Activated CD8-positive, alpha-beta memory T cell treated with anti-CD3 and anti-CD28 coated beads for 4 hours (primary cell): Measurements from ENCODE around the gene LSAMP.

Source experiments
- DNase-seq, 2 donors: peaks; one replicate each; pipeline ENCODE4 v3.0.0-alpha.2; 2020; ENCODE audit warnings: low read depth in 2 of 2

Gene LSAMP

DNA sequence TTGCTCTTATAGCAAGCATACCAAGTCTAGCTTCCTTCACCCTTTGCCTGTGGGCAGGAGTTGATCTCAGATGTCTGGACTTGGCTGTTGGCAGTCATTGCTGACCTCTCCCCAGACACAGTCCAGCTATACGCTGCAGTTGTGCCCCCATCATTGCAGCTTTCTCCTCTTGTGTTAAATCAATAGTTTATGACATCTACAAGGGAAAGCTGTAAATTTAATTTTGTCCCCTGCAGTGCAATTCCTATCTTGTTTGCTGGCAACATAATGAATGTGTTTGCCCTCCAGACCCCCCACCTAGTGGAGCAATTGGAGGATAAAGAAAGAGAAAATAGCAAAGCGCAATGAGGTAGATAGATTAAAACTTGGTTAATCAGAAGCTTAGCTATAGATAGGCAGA, 280.2 kb downstream of the LSAMP start:
- no peak for DNase-seq

DNA sequence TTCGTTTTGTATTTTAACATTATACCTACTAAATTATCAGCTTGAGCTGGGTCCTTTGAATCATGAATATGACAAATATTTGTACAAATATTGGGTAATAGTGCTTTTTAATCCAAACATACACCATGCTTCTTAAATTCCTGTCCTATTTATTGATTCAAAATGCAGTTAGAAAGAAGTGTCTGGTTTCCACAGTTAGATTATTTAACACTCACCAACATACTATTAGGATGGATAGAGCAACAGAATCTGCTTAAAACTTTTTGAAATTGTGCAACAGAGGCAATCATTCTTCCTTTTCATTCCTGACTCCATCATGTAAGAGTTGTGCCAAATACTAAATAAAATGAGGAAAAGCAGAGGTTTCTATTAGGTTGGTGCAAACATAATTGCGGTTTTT, 281.2 kb downstream of the LSAMP start:
- DNase-seq = no peak

DNA sequence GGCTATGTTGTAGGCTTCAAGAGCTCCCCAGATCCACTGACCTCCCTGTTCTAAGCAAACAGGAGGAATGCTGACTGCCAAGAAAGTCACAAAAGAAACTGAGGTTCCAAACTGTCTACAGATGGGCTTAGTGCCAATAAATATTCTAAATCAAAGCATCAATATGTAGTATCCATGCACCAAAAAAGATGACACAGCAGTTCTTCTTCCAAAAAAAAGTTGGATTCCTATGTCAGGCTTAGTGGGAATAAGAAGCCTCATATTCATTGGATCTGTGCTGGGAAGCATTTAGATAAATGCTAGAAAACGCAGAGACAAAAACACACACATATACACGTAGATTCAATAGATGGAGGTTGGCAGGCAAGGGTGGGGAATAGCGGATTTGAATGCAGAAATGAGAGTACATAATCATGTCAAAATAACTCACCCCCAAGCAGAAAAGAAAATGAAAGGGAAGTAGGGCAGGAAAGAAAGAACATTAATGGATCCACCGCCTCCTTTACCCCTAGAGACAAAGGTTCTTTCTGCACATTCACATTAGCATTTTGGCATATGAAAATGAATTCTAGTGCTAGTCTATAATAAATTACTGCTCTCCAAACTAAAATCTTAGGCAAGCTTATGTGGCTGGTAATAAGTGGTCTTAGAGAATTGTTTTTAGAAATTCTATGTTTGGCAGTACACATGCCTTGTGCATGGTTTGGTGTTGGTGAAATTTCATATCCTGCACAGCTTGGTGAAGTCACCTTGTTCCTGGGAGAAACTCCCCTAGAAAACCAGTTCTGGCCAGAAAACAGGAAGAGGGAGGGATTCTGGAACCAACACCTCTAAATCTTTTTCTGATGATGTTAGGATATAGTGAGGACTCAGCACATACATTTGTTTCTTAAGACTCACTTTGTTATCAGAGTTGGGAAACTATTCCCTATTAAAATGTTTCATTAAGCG, 283.4 kb downstream of the LSAMP start:
- no peak for DNase-seq

DNA sequence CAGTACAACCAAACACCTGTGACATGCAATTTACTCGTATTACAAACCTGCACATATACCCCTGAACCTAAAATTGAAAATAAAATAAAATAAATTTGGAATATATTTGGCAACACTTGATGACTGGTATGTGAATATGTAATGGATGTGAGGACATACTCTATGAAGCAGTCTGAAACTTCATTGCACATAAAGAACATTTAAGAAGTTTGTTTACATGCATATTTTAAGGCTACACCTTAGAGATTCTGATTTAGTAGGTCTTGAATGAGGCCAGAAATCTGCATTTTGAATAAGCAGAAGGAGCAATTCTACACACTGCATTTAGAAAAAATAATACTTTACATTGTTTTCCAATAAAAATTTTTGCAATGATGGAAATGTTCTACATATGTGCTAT, 284.7 kb downstream of the LSAMP start:
- no peak for DNase-seq

DNA sequence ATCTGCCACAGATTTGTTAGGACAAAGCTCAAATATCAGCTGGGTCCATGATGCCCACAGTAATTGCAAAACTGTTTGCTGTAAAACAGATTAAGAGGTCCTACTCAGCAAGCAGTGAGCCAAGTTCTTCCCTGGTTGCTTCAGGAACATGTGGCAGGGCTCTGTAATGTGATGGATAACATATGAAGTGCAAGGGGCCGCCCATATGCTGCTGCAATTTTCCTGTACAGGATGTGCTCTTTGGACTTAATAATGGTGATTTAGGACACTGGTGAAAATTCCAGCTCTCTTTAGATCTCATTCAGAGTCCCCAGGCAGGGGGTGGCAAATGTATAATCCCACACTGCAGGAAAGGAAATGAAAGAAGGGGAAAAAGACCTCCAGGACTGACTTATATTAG, 289.4 kb downstream of the LSAMP start:
- no peak for DNase-seq

DNA sequence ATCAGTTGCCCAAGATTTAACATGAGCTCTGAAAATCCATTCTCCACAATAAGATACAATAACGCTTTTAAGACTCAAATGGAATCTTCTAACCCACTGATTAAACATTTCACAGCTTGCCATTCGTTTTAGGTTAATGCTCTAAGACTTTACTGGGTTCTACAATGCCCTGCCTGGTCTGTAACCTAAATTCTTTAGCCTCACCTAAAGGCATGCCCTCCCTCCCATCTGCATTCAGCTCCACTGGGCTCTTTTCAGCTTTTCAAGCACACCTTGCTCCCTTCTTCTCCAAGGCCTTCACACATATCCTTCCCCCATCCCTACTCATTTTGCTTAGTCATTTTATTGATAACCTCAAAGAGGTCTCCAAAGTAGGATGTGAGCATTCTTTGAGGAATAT, 290.9 kb downstream of the LSAMP start:
- DNase-seq = no peak

DNA sequence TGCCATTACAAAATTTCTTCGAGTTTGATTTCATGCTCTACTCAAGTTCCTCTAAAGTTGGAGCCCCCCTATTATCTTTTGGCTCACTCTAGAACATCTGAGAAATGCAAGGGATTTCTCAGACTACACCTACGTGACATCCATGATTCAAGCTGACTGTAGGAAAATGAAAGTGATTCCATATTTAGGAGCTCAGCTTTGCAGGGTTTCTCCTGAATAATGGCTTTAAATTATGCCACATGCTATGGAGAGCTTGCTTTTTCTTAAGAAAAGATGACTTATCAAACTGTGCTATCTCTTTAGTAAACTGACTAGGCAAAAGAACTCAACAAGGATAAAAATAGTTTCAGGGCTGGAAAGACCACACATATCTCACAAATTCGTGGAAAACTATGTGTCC, 292.1 kb downstream of the LSAMP start:
- no peak for DNase-seq

DNA sequence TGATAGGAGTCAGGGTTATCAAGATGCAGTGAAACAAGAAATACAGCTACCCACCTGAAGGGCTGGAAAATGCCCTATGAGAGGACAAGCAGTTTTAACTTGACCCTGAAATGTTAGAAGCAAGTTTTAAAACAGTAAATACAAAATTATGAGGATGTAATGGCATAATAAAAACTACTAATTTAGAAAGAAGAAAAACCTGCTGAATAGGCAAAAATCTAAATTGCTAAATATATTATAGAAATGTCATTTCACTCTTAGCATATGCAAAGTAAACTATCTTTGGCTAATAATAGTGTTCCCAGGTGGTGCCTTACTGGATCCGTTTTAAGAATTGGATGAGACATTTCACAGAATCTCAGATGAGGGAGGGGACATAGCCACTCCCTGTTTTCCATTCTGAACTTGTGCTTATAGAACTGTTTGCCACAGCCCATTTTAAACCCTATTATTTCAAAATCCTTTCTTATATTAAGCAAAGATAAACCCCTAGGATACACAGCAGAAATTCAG, 294.6 kb downstream of the LSAMP start:
- DNase-seq = no peak

DNA sequence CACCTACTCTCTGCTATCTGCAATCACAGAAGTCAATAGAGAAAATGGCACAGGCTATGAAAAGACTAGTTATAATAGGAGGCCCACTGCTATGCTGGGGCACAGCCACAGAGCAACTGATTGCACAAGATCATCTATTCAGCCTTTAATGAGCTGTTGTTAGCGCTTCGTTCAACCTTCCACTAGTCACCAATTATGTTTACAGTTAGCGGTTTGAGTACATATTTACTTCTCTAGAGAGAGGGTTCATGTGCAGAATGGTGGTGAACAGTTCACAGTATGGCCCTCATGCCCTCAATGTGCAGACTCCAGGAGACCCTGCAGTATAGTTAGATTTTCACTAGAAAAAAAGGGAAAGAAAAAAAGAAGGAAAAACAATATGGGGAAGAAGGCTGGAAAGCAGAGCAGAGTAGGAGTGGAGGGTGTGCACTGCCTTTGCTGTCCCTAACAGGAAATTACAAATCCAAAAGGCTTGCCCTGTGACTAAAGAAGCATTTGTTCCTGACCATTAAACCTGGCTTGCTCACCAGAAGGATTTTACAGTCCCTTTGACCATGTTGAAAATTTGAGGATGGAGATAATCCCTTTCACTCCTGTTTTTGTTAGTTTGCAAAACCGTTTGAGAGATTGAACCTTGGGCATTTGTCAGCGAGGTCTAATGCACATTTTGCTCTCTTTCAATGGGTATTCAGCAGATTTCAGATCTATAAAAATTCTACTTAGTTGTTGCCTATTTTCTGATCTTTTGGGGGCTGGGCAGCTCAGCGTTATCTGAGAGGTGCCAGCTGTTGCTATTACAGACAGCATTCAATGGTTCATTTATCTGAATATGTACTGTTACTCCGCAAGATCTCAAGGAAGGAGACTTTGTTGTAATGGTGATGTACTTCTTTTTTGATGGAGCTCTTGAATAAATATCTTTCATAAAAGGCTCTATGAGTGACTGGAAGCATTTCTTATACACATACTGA, 296.1 kb downstream of the LSAMP start:
- DNase-seq = no peak

DNA sequence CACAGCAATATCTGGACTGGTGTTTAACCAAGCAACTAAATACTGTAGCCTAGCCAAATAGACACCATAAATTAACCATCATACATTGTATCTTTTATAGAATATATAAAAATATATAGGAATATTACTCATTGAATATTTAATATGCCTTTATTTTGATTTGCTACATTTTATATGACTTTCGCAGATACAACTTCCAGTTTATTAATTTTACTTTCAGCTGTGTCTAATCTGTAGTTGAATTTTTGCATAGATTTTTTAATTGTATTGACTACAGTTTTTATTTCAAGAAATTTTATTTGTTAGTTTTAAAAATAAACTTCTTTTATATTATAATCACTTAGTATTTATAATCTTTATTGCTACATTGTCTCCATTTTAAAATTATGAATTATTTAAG, 299.7 kb downstream of the LSAMP start:
- DNase-seq = no peak

DNA sequence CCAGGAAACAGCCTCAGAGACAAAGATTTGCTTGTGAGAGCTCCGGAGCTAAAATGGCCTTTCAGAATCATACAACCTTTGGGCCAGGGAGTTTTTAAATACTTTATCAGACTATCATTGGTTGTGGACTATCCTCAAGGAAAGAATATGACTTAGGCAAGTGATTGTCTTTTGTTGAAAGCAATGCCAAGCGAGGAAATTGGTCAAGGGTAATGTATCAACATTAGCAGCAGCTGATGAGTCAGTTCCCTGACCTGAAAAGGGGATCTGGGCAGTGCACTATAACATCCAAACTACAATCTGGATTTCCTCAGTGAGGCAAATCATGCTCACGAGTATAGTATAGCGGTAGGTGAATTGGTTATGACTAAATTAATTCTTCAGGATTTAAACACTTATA, 303.6 kb downstream of the LSAMP start:
- DNase-seq = no peak

DNA sequence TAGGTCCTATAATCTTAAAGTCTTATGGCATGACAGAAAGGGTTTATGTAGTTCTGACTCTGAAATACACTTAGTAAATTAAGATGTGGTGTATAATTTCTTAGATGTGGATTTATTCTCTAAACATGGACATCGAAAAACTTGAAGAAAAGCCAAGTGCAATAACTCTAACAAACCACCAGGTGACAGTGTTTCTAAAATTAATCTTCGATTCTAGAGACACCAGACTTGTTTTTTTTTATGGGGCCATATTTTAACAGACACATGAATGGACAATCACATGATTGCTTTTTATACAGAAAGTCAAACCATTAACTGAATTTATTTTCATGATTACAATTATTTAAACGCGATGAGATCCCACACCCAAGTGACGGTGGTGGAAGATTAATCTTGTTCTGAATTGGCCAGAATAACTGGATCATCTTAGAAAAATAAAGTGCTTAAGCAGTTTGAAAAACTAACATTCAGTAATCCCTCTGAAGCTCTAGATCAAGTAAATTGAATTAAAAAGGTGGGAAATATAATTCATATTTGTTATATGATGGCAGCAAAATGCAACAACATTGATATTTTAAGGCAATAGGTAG, 305.1 kb downstream of the LSAMP start:
- no peak for DNase-seq

DNA sequence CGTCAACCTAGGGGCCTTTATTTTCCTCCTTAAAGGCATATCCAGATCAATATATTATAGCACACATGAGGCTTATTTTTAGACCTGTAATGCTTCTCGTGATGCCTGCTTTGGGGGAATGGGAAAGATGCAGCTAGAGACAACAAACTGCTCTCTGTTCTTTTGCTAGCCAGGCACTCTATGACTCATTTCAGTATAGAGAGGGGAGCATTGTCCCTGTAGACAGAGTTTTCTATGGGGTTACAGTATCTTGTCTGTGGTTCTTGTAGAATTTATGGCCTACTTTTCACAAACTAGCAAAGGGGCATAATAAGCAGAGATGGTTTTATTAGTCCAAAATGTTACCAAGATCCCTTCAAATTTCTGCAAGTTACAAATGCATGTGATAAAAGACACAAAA, 305.6 kb downstream of the LSAMP start:
- DNase-seq = no peak

DNA sequence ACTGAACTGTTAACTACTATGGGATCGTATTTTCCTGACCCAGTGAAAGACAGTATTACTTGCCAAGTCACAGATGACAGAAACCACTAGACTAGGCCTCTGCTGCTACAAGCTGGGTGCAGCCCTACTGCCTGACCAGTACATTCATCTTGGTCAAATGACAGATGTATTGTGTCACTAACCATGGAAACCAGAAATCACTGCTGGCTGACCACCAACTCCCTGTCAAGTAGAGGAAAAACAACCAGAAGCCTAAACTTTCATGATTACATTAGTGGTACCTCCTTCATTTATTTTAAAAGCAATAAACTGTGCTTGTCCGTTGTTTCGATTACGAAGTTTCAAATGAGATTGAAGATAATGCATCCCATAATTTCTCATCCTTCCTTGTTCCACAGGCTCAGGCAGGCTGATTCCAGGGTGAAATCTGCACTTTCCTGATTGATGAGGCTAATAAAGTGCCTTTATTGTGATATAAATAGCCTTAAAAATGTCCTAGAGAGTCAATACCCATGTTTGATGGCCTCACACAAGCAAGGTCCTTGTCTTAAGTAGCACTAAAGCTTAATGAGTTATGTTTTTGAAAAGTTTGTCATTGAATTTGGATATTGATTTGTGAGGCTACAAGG, 309.7 kb downstream of the LSAMP start:
- no peak for DNase-seq

DNA sequence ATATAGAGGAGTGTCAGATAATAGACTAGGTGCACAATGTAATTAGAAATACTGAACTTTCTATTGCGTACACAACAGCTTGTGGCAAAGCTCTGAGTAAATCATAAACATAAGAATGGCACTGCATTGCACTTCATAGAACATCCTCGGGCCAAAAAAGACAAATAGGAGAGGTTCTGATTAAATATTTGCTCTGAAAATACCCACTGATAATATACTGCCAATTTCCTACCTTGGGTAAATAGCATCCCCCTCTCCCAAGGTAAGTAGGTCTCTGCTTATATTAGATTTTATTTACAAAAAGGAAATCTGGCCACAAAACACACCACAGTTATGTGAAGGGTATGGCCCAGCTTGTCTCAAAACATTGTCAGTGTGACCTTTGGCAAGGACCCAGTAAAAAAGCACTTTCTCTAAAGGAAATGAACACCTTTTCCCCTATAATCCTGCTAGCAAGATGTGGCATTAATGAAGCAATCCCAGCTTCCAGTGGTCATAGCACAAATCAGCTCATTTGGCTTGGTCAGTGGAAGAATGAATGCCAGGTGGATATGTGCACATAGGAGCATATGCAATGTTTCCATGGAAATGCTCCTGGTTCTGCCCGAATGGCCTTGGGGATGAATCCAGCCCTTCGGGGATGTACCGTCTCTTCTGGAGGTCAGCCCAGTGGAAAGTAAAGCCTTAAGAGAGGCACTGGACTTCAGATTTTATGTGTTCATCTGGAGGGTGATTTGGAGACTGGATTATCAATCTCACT, 315.9 kb downstream of the LSAMP start:
- no peak for DNase-seq

DNA sequence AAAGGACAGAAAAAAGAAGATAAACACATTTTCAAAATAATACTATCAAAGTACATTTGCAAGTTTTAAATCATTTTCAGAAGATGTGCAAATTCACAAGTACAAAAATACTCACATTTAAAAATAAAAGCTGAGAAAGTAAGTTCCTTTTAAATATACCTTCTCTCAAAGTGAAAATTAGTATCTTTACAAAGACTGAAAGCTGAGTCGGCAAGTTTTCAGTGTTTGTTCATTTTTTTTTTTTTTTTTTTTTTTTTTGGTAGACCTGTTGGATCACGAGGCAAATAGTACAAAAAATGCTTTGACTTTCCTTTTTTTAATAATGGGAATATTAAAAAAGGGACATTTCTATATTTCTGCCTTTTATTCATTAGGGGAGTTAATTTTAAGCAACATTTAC, 317.8 kb downstream of the LSAMP start:
- no peak for DNase-seq

DNA sequence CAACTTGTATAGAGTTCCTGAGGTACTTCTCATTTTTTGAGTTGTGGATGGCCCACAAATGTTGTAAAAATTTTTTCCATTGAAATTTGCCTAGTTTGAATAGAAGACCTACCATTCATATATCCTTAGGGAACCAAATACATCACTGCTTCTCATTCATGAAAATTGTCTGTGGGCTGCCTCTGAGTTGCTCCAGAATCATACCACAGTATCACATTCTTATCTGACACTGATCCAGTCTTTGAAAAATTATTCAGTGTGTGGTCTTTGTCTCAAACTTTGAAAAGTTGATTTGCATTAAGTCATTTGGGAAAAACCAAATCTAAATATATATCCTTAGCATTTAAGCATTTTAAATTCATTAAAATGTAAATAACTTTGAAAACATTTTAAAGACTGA, 321.1 kb downstream of the LSAMP start:
- DNase-seq = no peak

DNA sequence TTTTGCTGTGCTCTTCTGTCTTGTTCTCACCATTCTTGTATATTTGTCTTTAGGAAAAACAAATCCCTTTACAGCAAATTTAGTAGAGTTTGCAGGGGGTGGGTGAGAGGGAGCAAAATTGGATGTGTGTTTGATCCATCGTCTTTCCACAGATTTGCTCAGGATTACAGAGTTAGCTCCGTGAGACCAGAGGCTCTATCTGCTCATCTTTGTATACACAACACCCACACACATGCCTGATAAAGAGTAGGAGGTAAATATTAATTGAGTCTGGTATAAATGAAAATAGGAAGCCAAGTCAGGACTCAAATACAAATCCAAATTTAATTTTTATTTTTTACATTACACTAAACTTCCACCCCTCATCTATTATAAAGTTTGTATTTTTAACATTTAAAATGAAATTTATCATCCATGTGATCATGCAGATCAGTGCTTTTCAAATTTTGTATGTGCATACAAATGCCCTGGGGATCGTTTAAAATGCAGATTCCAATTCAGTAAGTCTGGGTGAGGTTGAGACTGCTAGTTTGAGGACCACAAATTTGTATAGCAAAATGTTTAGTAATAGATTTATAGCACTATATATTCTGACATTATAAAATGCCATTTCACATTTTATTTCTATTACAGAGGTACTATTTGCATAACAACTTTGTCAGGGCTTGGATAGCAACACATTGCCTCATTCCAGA, 326.7 kb downstream of the LSAMP start:
- DNase-seq = no peak

DNA sequence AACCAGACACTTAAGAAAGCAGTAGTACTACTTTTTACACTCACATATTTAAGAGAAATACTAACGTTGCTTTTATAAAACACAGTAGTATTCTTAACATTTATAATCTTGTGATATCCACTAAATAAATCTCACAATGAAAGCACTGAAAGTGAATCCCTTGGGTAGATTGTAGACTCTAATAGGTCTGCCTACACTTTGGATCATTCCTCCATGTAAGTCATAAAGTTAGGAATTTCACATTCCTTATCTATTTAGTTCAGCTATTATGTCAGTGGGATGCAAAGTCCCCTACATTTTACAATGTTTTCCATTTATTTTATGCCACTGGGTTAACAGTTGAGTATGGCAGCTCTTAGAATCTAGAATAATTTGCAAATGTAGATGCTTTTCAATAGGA, 330.7 kb downstream of the LSAMP start:
- no peak for DNase-seq

DNA sequence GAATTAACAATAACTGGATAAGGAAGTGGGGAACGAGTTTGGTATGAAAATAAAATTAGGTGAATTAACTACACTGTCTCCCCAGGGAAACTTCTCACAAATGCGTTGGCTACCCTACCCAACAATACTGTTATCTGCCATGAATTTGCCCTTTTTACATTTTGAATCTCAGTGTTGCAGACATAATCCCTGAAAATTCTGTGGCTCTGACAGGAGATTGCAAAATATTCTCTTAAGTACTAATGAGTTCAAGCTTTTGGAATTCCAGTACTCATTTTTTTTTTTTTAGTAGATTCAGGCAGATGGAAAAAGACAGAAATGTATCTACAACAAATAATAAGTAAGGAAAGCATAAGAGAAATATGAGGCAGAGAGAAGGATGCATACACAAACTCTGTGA, 332.6 kb downstream of the LSAMP start:
- DNase-seq = no peak
